ENCODE measurements around the gene TCEAL1.
"Not testable (repeated sequence)": the region's sequence is repeated elsewhere in the genome, so short reads cannot be mapped to it uniquely, and the experiment has no call there.

Gene TCEAL1

DNA sequence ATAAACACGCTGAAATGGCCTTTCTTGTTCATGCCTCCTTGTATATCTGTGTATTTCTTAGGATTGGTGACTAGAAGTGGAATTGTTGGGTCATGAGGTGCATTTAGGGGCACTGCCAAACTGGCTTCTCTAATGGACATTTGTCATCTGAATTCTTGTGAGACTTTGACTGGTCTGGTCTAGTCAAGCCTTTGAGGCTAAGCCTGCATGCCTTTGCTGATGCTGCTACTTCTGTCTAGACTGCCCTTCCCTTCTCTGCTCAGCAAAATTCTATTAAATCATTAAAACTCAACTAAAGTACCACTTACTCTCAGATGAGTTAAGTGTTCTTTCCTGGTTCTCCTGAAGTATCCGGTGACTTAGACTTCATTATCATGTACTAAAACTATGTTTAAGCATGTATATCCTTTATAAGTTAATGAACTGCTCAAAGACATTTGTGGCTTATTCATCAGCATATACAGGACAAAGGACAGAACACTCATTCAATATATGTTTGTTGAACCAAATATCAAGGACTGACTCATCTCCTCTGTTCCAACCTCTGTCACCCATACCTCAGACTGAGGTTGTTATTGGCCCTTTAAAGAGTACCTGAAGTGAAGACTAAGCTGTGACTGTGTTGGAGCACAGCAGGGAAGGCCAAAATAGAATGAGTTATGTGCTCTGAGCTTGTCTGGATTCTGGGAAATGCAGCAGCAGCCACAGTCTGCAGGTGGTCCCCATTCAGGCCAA is 9.0 kb downstream of the TCEAL1 start:
- H3K4me3 ChIP-seq (ENCODE audit: low read depth, low read length), result no peak overlapping the region
- TF ChIP-seq, protein P1, sequence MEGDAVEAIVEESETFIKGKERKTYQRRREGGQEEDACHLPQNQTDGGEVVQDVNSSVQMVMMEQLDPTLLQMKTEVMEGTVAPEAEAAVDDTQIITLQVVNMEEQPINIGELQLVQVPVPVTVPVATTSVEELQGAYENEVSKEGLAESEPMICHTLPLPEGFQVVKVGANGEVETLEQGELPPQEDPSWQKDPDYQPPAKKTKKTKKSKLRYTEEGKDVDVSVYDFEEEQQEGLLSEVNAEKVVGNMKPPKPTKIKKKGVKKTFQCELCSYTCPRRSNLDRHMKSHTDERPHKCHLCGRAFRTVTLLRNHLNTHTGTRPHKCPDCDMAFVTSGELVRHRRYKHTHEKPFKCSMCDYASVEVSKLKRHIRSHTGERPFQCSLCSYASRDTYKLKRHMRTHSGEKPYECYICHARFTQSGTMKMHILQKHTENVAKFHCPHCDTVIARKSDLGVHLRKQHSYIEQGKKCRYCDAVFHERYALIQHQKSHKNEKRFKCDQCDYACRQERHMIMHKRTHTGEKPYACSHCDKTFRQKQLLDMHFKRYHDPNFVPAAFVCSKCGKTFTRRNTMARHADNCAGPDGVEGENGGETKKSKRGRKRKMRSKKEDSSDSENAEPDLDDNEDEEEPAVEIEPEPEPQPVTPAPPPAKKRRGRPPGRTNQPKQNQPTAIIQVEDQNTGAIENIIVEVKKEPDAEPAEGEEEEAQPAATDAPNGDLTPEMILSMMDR (IDR thresholded peaks at IDR 0.05; ENCODE audit: borderline replicate concordance, insufficient read depth, low read depth, low read length), result no peak

DNA sequence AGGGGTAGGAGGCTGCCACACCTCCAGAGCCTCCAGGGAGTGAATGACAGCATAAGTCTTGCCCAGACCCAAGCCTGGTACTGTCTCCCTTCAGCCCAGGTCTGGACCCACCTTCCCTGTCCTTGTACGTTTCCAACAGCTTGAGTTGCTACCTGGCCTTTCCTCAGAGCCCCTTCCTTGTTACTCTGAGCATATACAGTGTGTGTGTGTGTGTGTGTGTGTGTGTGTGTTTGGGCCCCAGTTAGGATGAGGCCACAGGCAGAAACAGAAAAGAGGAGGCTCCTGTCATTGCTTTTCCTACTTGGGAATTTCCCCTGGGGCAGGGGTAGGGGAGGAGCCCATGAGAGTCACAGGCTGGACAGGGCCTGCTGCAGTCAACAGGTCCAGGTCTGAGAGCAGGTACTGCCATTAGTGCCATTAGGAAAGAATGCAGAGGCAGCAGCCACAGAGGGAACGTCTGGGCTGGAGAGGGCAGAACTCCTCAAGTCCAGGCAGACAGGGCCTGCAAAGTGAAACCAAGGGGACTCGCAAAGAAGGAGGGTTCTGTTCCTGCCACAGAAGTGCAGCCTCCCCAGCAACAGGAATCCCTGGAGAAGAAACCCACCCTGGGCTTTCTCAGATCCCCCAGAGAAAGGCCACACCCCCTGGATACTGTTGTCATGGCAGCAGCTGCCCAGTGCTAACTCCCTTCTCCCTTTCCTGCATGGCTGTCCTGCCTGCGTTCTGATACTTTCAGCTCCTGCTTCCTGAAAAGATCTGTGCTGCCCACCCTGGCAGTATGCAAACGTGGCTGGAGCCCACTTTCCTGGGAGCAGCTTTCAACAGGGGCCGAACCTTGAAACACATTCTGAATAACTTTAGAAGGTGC is 9.9 kb downstream of the TCEAL1 start:
- H3K4me3 ChIP-seq (ENCODE audit: low read depth, low read length), result not testable (repeated sequence)

DNA sequence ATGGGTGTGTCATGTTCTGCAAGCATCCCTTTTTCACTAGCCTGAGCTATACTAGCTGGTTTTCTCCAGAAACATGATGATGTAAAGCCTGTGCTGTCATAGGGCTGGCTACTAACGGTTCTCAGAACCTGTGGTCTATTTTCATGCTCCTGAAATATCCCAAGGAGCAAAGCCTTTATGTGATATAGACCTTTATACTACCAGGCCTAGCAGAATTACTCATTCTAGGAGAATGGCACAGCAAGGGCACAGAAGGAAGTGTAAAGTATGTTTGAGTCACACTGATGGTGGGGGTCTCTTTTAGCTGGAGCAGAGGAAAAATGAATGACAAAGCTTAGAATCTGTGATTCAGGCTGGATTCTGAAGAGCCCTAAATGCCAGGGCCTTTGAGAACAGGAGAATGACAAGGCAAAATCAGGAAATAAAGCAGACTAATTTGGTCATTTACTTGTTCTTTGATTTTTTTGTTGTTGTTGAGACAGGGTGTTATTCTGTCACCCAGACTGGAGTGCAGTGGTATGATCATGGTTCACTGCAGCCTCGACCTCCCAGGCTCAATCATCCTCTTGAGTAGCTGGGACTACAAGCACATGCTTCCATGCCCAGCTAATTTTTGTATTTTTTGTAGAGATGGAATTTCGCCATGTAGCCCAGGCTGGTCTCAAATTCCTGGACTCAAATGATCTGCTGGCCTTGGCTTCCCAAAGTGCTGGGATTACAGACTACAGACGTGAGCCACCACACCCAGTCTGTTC is 11.8 kb downstream of the TCEAL1 start:
- H3K4me3 ChIP-seq (ENCODE audit: low read depth, low read length), result no peak overlapping the region
- TF ChIP-seq, protein P1 (IDR thresholded peaks at IDR 0.05; ENCODE audit: borderline replicate concordance, insufficient read depth, low read depth, low read length), result no peak

DNA sequence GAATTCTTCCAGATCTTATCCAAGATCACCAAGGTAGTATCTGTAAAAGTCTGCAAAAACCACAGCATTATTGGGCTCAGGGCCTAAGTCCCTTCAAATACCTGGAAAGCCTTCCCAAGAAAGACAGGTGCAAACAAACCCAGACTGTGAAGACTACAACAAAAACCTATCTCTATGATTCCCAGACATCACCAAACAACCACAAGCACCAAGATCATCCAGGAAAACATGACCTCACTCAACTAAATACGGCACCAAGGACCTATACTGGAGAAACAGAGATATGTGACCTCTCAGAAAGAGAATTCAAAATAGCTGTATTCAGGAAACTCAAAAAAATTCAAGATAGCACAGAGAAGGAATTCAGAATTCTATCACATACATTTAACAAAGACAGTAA is 15.3 kb downstream of the TCEAL1 start:
- H3K4me3 ChIP-seq (ENCODE audit: low read depth, low read length), result no peak overlapping the region
- TF ChIP-seq, protein P1 (IDR thresholded peaks at IDR 0.05; ENCODE audit: borderline replicate concordance, insufficient read depth, low read depth, low read length), result no peak

DNA sequence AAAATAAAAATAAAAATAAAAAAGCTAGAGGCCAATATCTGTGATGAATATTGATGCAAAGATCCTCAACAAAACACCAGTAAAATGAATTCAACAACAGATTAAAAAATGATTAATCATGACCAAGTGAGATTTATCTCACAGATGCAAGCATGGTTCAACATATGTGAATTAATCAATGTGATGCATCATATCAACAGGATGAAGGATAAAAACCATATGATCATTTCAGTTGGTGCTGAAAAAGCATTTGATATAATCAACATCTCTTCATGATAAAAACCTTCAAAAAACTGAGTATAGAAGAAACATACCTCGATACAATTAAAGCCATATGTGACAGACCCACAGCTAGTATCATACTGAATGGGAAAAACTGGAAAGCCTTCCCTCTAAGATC is 18.9 kb downstream of the TCEAL1 start:
- H3K4me3 ChIP-seq (ENCODE audit: low read depth, low read length), result no peak overlapping the region
- TF ChIP-seq, protein P1 (IDR thresholded peaks at IDR 0.05; ENCODE audit: borderline replicate concordance, insufficient read depth, low read depth, low read length), result no peak

DNA sequence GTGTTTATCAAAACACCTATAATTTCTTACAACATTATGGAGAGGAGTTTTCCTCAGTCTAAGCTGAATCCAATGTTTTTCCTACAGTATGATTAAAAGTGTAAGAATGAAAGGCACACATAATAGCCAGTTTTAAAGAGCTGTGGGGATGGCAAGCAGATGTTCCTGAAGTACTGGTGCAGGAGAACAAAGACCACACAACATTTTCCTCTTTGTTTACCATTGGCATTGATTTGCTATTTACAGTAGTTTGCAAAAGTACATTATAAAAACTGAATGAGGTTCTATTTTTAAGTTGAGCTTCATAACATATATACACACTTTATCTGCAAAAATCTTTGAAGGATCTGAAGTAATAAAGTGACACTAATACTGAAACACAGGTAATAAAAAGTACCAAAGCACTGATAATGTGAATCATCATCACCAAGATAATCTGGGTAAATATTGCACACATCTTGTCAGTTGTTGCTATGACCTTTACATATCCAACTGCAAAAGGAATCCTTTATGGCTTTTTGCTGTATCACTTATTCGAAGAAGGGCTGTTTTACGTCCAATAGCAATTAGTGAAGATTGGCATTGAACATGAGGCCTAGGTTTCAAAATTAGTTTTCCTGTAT is 22.5 kb downstream of the TCEAL1 start:
- TF ChIP-seq, protein P1 (IDR thresholded peaks at IDR 0.05; ENCODE audit: borderline replicate concordance, insufficient read depth, low read depth, low read length), result no peak
- no peak overlapping the region for H3K4me3 ChIP-seq (ENCODE audit: low read depth, low read length)

DNA sequence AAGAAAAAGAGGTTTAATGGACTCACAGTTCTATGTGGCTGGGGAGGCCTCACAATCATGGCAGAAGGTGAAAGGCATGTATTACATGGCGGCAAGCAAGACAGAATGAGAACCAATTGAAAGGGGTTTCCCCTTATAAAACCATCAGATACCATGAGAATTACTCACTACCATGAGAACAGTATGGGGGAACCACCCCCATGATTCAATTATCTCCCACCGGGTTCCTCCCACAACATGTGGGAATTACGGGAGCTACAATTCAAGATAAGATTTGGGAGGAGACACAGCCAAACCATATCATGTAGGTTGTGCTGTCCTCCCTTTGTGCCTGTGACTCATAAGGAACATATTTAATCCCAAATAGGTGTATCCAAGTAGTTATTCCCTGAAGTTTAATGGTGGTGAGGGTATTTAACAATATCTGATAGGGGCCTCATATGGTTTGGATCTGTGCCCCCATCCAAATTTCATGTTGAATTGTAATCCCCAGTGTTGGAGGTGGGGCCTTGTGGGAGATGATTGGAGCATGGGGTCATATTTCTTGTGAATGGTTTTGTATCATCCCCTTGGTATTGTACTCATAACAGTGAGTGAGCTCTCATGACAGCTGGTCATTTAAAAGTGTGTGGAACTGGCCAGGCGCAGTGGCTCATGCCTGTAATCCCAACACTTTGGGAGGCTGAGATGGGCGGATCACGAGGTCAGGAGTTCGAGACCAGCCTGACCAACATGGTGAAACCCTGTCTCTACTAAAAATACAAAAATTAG is 26.6 kb downstream of the TCEAL1 start:
- not testable (repeated sequence) for H3K4me3 ChIP-seq (ENCODE audit: low read depth, low read length)
